CD4-positive, CD25-positive, alpha-beta regulatory T cell (primary cell): Measurements from ENCODE around the gene FLRT2. TPM values are rescaled to one million over a fixed set of nuclear protein-coding genes. Genes with fewer than 3 reads are reported as not detected.

Source experiments
- ATAC-seq, 2 donors: fragments of 150-1000 bp; cut with Tn5 transposase; one replicate each; pipeline ENCODE4 v1.10.0; 2021; ENCODE audit warnings: low read depth in 2 of 2, moderate number of reproducible peaks in 2 of 2, moderate library complexity in 1 of 2
- DNase-seq, 3 donors: peaks; one replicate each; pipeline versions ENCODE4 v3.0.0 to v3.0.0-alpha.2; 2012 to 2022; ENCODE audit warnings: mixed read lengths in 1 of 3
- H3K27ac ChIP-seq: one replicate; pipeline ENCODE4 v1.7.0; 2013; ENCODE audit warnings: mild to moderate bottlenecking, low read length; ENCODE audit not compliant: insufficient read depth, poor library complexity, severe bottlenecking
- H3K27me3 ChIP-seq: one replicate; pipeline ENCODE4 v1.7.0; 2013; ENCODE audit warnings: low read length; ENCODE audit not compliant: control insufficient read depth, insufficient read depth
- H3K36me3 ChIP-seq: one replicate; pipeline ENCODE4 v1.7.0; 2013; ENCODE audit warnings: mild to moderate bottlenecking, low read length, moderate library complexity; ENCODE audit not compliant: control insufficient read depth, insufficient read depth
- H3K4me1 ChIP-seq: 2 replicates; pipeline ENCODE4 v1.7.0; 2013; ENCODE audit warnings: mild to moderate bottlenecking, low read length; ENCODE audit not compliant: insufficient read depth, control insufficient read depth, poor library complexity, severe bottlenecking
- H3K4me3 ChIP-seq: one replicate; pipeline ENCODE4 v1.7.0; 2013; ENCODE audit warnings: low read depth, mild to moderate bottlenecking, low read length, moderate library complexity
- H3K9me3 ChIP-seq, 2 experiments: 1 replicate in 1 of 2; 2 replicates in 1 of 2; pipeline ENCODE4 v1.7.0; 2013; ENCODE audit warnings: low read length in 2 of 2, mild to moderate bottlenecking in 1 of 2, moderate library complexity in 1 of 2; ENCODE audit not compliant: control insufficient read depth in 2 of 2
- H3K27ac Mint-ChIP-seq, 3 donors: one replicate each; pipeline ENCODE4 v1.8.0; 2020 to 2022; ENCODE audit warnings: mild to moderate bottlenecking in 3 of 3, mixed read lengths in 3 of 3, moderate library complexity in 2 of 3
- H3K27me3 Mint-ChIP-seq: one replicate; pipeline ENCODE4 v1.8.0; 2022; ENCODE audit warnings: mild to moderate bottlenecking, mixed read lengths
- H3K36me3 Mint-ChIP-seq: one replicate; pipeline ENCODE4 v1.8.0; 2020; ENCODE audit warnings: mixed read lengths
- H3K4me1 Mint-ChIP-seq, 4 donors: one replicate each; pipeline ENCODE4 v1.8.0; 2020 to 2022; ENCODE audit warnings: mixed read lengths in 4 of 4, mild to moderate bottlenecking in 1 of 4
- H3K4me3 Mint-ChIP-seq, 4 donors: one replicate each; pipeline ENCODE4 v1.8.0; 2020 to 2022; ENCODE audit warnings: mild to moderate bottlenecking in 4 of 4, mixed read lengths in 4 of 4, moderate library complexity in 3 of 4
- H3K9me3 Mint-ChIP-seq, 7 donors: one replicate each; pipeline ENCODE4 v1.8.0; 2020 to 2022; ENCODE audit warnings: mixed read lengths in 7 of 7, mild to moderate bottlenecking in 3 of 7, moderate library complexity in 2 of 7
- polyA plus RNA-seq, 4 donors: library from polyadenylated mRNA; unstranded; fragments of 300-500 nt; fragmentation: Illumina TruSeq; gene quantifications; one replicate each; pipeline ENCODE4 v1.2.3, GENCODE V29; 2021
- total RNA-seq: library from RNA; stranded (reverse); gene quantifications from one replicate; pipeline ENCODE4 v1.2.3, GENCODE V29; 2022

The FLRT2 gene, protein sequence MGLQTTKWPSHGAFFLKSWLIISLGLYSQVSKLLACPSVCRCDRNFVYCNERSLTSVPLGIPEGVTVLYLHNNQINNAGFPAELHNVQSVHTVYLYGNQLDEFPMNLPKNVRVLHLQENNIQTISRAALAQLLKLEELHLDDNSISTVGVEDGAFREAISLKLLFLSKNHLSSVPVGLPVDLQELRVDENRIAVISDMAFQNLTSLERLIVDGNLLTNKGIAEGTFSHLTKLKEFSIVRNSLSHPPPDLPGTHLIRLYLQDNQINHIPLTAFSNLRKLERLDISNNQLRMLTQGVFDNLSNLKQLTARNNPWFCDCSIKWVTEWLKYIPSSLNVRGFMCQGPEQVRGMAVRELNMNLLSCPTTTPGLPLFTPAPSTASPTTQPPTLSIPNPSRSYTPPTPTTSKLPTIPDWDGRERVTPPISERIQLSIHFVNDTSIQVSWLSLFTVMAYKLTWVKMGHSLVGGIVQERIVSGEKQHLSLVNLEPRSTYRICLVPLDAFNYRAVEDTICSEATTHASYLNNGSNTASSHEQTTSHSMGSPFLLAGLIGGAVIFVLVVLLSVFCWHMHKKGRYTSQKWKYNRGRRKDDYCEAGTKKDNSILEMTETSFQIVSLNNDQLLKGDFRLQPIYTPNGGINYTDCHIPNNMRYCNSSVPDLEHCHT
- not detected for total RNA-seq
- not detected for polyA plus RNA-seq

- H3K27me3 ChIP-seq, result peaks cover 10% of the 10 kb centered on the region
- H3K27ac Mint-ChIP-seq, result peak within 1 kb of the TSS in 1 of 3 donors; percentile 43
- H3K9me3 Mint-ChIP-seq, result peaks cover 0 to 12% (median 4%) of the 10 kb centered on the region in 7 donors
Observed at GRCh38 chr14:85529803-85530574, at the start of gene FLRT2. Gene FLRT2, plus strand, starts transcription at chr14:85530144. Its CDS starts 91,371 bp downstream, at chr14:85621515.

DNA sequence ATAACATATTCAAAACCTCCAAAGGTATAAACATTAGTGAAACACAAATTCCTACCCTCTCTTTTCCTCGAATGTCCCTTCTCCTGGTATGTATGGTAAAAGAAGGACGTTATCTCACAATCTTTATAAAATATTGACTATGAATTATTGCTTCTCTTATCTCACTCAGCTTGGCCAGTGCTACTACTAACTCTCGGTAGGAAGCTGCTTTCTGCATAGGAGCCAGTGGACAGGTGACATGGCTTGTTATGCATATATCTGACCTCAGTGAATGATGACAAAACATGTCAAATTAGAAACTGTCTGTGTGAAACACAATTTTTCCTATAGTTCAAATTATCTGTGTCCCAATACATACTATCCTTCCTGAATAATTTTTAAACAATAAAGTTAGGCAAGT lies 48.5 kb upstream of the FLRT2 start:
- Mint-ChIP-seq H3K27ac (no peak overlapping the region), H3K4me1 (no peaks in the 10 kb centered on the region), H3K9me3 (peaks cover 0 to 11% (median 6%) of the 10 kb centered on the region in 7 donors), H3K4me3 (no peak overlapping the region), H3K27me3 (no peaks in the 10 kb centered on the region), H3K36me3 (no peaks in the 10 kb centered on the region)
- no peaks in the 10 kb centered on the region for H3K36me3 ChIP-seq
- ATAC-seq (no peak), DNase-seq (no peak)
- H3K9me3 ChIP-seq, result no peaks in the 10 kb centered on the region
- no peak overlapping the region for H3K27ac ChIP-seq
- H3K4me1 ChIP-seq, result no peaks in the 10 kb centered on the region
- no peaks in the 10 kb centered on the region for H3K27me3 ChIP-seq
- H3K4me3 ChIP-seq, result no peak overlapping the region

More at GRCh38 chr14:85529803-85530574, at the start of gene FLRT2:
- ATAC-seq, result no peak
- DNase-seq, result no peak
- no peak within 1 kb of the TSS for H3K27ac ChIP-seq
- Mint-ChIP-seq H3K36me3 (no peaks in the 10 kb centered on the region), H3K4me1 (peaks cover 0 to 5% (median 1%) of the 10 kb centered on the region in 4 donors), H3K27me3 (peaks cover 55% of the 10 kb centered on the region), H3K4me3 (no peak within 1 kb of the TSS)
- H3K9me3 ChIP-seq, result no peaks in the 10 kb centered on the region
- H3K4me3 ChIP-seq, result no peak within 1 kb of the TSS
- no peaks in the 10 kb centered on the region for H3K4me1 ChIP-seq
- no peaks in the 10 kb centered on the region for H3K36me3 ChIP-seq

DNA sequence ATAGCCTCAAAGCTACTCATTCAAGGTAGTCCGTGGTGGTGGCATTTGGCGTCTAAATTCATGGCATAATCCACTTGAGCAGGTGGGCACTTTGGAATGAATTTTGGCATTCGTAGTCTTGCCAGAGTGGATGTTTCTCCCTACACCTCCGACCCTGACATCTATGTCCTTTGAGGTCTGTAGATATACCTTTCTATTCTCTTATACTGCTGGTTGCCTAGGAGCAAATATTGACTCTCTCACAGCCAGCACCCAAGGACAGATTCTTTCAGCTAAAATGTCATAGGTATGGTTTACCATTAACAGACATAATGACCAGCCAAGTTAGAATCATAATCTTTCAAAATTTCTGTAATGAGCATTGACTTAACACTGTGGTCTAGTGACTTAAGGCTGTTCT lies 47.4 kb upstream of the FLRT2 start:
- Mint-ChIP-seq H3K27ac (no peak overlapping the region), H3K9me3 (peaks cover 0 to 11% (median 6%) of the 10 kb centered on the region in 7 donors), H3K27me3 (no peaks in the 10 kb centered on the region), H3K4me1 (no peaks in the 10 kb centered on the region), H3K36me3 (no peaks in the 10 kb centered on the region), H3K4me3 (no peak overlapping the region)
- ATAC-seq (no peak), DNase-seq (no peak)
- H3K4me3 ChIP-seq, result no peak overlapping the region
- H3K36me3 ChIP-seq, result no peaks in the 10 kb centered on the region
- H3K27ac ChIP-seq, result no peak overlapping the region
- H3K9me3 ChIP-seq, result peaks cover 0 to 8% of the 10 kb centered on the region in 2 experiments
- no peaks in the 10 kb centered on the region for H3K4me1 ChIP-seq
- H3K27me3 ChIP-seq, result no peaks in the 10 kb centered on the region

- no peak overlapping the region for H3K27ac ChIP-seq
- Mint-ChIP-seq H3K9me3 (peaks cover 0 to 11% (median 6%) of the 10 kb centered on the region in 7 donors), H3K4me3 (no peak overlapping the region), H3K4me1 (no peaks in the 10 kb centered on the region), H3K27me3 (no peaks in the 10 kb centered on the region), H3K27ac (no peak overlapping the region), H3K36me3 (no peaks in the 10 kb centered on the region)
- no peaks in the 10 kb centered on the region for H3K36me3 ChIP-seq
- no peak overlapping the region for H3K4me3 ChIP-seq
- ATAC-seq (no peak), DNase-seq (no peak)
- peaks cover 0 to 9% of the 10 kb centered on the region in 2 experiments for H3K9me3 ChIP-seq
- no peaks in the 10 kb centered on the region for H3K4me1 ChIP-seq
- no peaks in the 10 kb centered on the region for H3K27me3 ChIP-seq
Observed at GRCh38 chr14:85483037-85483436, 46.9 kb upstream of the FLRT2 start.

DNA sequence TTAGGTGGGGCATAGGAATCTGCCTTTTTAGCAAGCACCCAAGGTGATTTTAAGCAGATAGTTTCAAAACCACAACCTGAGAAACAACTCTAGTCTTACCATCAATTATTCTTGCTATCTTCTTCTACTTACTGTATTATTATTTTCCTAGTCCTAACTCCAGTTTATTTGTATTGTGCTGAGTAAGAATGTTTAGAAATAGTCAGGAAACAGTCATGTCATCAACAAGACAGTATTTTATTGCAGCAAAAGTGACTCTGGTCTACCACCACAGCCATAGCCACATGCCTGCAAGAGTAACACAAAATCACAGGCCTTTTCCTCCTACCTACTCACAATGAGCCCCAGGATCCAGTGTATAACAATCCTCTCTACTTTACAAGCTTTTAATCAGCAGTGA lies 46.3 kb upstream of the FLRT2 start:
- H3K9me3 ChIP-seq, result peaks cover 2 to 9% of the 10 kb centered on the region in 2 experiments
- no peak overlapping the region for H3K4me3 ChIP-seq
- Mint-ChIP-seq H3K36me3 (no peaks in the 10 kb centered on the region), H3K9me3 (peaks cover 0 to 11% (median 6%) of the 10 kb centered on the region in 7 donors), H3K27ac (no peak overlapping the region), H3K27me3 (no peaks in the 10 kb centered on the region), H3K4me3 (no peak overlapping the region), H3K4me1 (no peaks in the 10 kb centered on the region)
- ATAC-seq (no peak), DNase-seq (no peak)
- no peaks in the 10 kb centered on the region for H3K27me3 ChIP-seq
- H3K27ac ChIP-seq, result no peak overlapping the region
- H3K4me1 ChIP-seq, result no peaks in the 10 kb centered on the region
- no peaks in the 10 kb centered on the region for H3K36me3 ChIP-seq

- H3K27me3 ChIP-seq, result no peaks in the 10 kb centered on the region
- Mint-ChIP-seq H3K27me3 (no peaks in the 10 kb centered on the region), H3K27ac (no peak overlapping the region), H3K36me3 (no peaks in the 10 kb centered on the region), H3K4me1 (no peaks in the 10 kb centered on the region), H3K4me3 (no peak overlapping the region), H3K9me3 (peaks cover 2 to 26% (median 6%) of the 10 kb centered on the region in 7 donors)
- H3K36me3 ChIP-seq, result no peaks in the 10 kb centered on the region
- no peak for ATAC-seq
- peaks cover 2 to 9% of the 10 kb centered on the region in 2 experiments for H3K9me3 ChIP-seq
- H3K27ac ChIP-seq, result no peak overlapping the region
- no peak overlapping the region for H3K4me3 ChIP-seq
- no peaks in the 10 kb centered on the region for H3K4me1 ChIP-seq
- DNase-seq, result no peak
Observed at GRCh38 chr14:85487215-85487614, 42.7 kb upstream of the FLRT2 start.

GRCh38 chr14:85501751-85502150 lies 28.2 kb upstream of the FLRT2 start:
- no peak overlapping the region for H3K27ac Mint-ChIP-seq
- DNase-seq (no peak), ATAC-seq (no peak)
- Histone ChIP-seq H3K36me3 (no peaks in the 10 kb centered on the region), H3K4me3 (no peak overlapping the region), H3K27me3 (no peaks in the 10 kb centered on the region), H3K27ac (no peak overlapping the region), H3K9me3 (no peaks in the 10 kb centered on the region), H3K4me1 (no peaks in the 10 kb centered on the region)
- H3K27me3 Mint-ChIP-seq, result no peaks in the 10 kb centered on the region
- no peaks in the 10 kb centered on the region for H3K4me1 Mint-ChIP-seq
- H3K9me3 Mint-ChIP-seq, result peaks cover 2 to 8% (median 5%) of the 10 kb centered on the region in 7 donors
- H3K4me3 Mint-ChIP-seq, result no peak overlapping the region
- no peaks in the 10 kb centered on the region for H3K36me3 Mint-ChIP-seq
